OCI-LY3 (cell line): ENCODE data around the gene NDC1.

Source experiments
- H2AFZ ChIP-seq: fragments of 200-600, 300-600 bp; shearing (Covaris generic); 2 replicates; pipeline ENCODE4 v1.6.0; 2014; ENCODE audit warnings: antibody characterized with exemption, low read depth, low read length
- H3K27ac ChIP-seq: fragments of 200-600, 300-600 bp; sonication (generic); 2 replicates; pipeline ENCODE4 v1.5.1; 2014; ENCODE audit warnings: mild to moderate bottlenecking, low read length, moderate library complexity, mixed read lengths
- H3K27me3 ChIP-seq: fragments of 200-600, 300-600 bp; sonication (generic); 2 replicates; pipeline ENCODE4 v1.6.1; 2014; ENCODE audit warnings: low read depth, low read length, mixed read lengths
- H3K36me3 ChIP-seq: fragments of 200-600, 300-600 bp; sonication (generic); replicated peaks from 2 replicates; pipeline ENCODE3; 2014; ENCODE audit warnings: low read depth, low read length, mixed read lengths
- H3K4me1 ChIP-seq: fragments of 300-600, 200-600 bp; sonication (generic); 2 replicates; pipeline ENCODE4 v1.6.1; 2014; ENCODE audit warnings: low read length, mixed read lengths
- H3K4me2 ChIP-seq: fragments of 200-600, 300-600 bp; sonication (generic); 2 replicates; pipeline ENCODE4 v1.6.1; 2014; ENCODE audit warnings: low read length, mixed read lengths
- H3K4me3 ChIP-seq: fragments of 300-600, 200-600 bp; sonication (generic); 2 replicates; pipeline ENCODE4 v1.5.1; 2014; ENCODE audit warnings: antibody characterized with exemption, mild to moderate bottlenecking, low read length, moderate library complexity
- H3K79me2 ChIP-seq: fragments of 300-600, 200-600 bp; shearing (Covaris generic); 2 replicates; pipeline ENCODE4 v1.6.1; 2014; ENCODE audit warnings: mild to moderate bottlenecking, low read length, mixed read lengths
- H3K9ac ChIP-seq: fragments of 300-600, 200-600 bp; shearing (Covaris generic); 2 replicates; pipeline ENCODE4 v1.6.0; 2014; ENCODE audit warnings: mild to moderate bottlenecking, low read length, moderate library complexity
- H3K9me3 ChIP-seq: fragments of 200-600, 300-600 bp; shearing (Covaris generic); 2 replicates; pipeline ENCODE4 v1.6.1; 2014; ENCODE audit warnings: low read length, mixed read lengths; ENCODE audit not compliant: insufficient read depth
- H4K20me1 ChIP-seq: fragments of 200-600, 300-600 bp; sonication (generic); 2 replicates; pipeline ENCODE4 v1.6.1; 2016; ENCODE audit warnings: low read length, mixed read lengths; ENCODE audit not compliant: insufficient read depth
- EZH2phosphoT487 ChIP-seq: fragments of 200-600 bp; shearing (Covaris generic); IDR thresholded peaks from 2 replicates; pipeline ENCODE4 v1.6.1; 2018; ENCODE audit warnings: antibody characterized with exemption, mixed run types, low read depth
- TF ChIP-seq, protein P1 (sequence below): fragments of 200-600, 300-600 bp; sonication (generic); IDR thresholded peaks from 2 replicates; pipeline ENCODE4 v1.5.1; 2014; ENCODE audit warnings: antibody characterized with exemption, low read length, low read depth

NDC1 gene

GRCh38 chr1:53847980-53848379 is 9.9 kb upstream of the NDC1 start:
- no peak overlapping the region for H2AFZ ChIP-seq
- no peak overlapping the region for H3K9ac ChIP-seq
- no peaks in the 10 kb centered on the region for H3K36me3 ChIP-seq
- no peaks in the 10 kb centered on the region for H3K27me3 ChIP-seq
- H4K20me1 ChIP-seq: no peaks in the 10 kb centered on the region
- no peaks in the 10 kb centered on the region for H3K79me2 ChIP-seq
- no peak overlapping the region for H3K4me3 ChIP-seq
- H3K27ac ChIP-seq: no peak overlapping the region
- H3K4me1 ChIP-seq: no peaks in the 10 kb centered on the region
- TF ChIP-seq, protein P1, sequence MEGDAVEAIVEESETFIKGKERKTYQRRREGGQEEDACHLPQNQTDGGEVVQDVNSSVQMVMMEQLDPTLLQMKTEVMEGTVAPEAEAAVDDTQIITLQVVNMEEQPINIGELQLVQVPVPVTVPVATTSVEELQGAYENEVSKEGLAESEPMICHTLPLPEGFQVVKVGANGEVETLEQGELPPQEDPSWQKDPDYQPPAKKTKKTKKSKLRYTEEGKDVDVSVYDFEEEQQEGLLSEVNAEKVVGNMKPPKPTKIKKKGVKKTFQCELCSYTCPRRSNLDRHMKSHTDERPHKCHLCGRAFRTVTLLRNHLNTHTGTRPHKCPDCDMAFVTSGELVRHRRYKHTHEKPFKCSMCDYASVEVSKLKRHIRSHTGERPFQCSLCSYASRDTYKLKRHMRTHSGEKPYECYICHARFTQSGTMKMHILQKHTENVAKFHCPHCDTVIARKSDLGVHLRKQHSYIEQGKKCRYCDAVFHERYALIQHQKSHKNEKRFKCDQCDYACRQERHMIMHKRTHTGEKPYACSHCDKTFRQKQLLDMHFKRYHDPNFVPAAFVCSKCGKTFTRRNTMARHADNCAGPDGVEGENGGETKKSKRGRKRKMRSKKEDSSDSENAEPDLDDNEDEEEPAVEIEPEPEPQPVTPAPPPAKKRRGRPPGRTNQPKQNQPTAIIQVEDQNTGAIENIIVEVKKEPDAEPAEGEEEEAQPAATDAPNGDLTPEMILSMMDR: no peak
- TF ChIP-seq EZH2phosphoT487: no peak
- H3K4me2 ChIP-seq: no peak overlapping the region
- no peaks in the 10 kb centered on the region for H3K9me3 ChIP-seq

DNA sequence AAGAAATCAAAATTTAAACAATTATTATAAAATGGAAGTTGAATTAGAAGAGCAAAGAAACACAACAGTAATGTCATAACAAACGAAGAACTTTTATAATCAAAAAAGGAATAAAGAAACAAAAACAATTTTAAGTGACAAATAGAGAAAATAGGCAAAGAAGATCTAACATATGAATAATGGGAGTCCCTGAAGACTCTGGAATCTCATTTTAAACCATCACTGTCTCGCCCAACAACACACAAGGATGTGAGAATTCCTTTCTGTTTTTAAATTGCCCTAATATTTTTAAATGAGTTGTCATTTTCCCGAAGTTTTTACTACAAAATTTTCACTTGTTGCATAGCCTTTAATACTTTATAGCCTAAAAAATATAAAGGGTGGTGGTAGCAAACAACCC is 4.3 kb upstream of the NDC1 start:
- Histone ChIP-seq H3K79me2 (peaks cover 10% of the 10 kb centered on the region), H2AFZ (no peak overlapping the region), H3K4me1 (peaks cover 4% of the 10 kb centered on the region; the same call in 1 of the 2 replicates)

GRCh38 chr1:53838654-53838974 is 518 bp upstream of the NDC1 start:
- Histone ChIP-seq H4K20me1 (peaks cover 15% of the 10 kb centered on the region; the same call in 1 of the 2 replicates), H2AFZ (peak overlapping the region; percentile 98), H3K27ac (no peak overlapping the region), H3K9ac (peak overlapping the region; percentile 97; the same call in 1 of the 2 replicates), H3K4me3 (peak overlapping the region; percentile 98), H3K79me2 (peaks cover 47% of the 10 kb centered on the region), H3K9me3 (no peaks in the 10 kb centered on the region), H3K27me3 (no peaks in the 10 kb centered on the region), H3K4me1 (peaks cover 19% of the 10 kb centered on the region), H3K36me3 (peaks cover 12% of the 10 kb centered on the region), H3K4me2 (peak overlapping the region; percentile 78)
- TF ChIP-seq, protein P1: no peak
- no peak for TF ChIP-seq EZH2phosphoT487

More for the DNA sequence above, 4.3 kb upstream of the NDC1 start:
- no peak for TF ChIP-seq EZH2phosphoT487
- no peaks in the 10 kb centered on the region for H4K20me1 ChIP-seq
- H3K4me3 ChIP-seq: no peak overlapping the region
- no peak overlapping the region for H3K9ac ChIP-seq
- no peaks in the 10 kb centered on the region for H3K36me3 ChIP-seq
- no peaks in the 10 kb centered on the region for H3K27me3 ChIP-seq
- no peak overlapping the region for H3K4me2 ChIP-seq
- no peak overlapping the region for H3K27ac ChIP-seq
- no peaks in the 10 kb centered on the region for H3K9me3 ChIP-seq

DNA sequence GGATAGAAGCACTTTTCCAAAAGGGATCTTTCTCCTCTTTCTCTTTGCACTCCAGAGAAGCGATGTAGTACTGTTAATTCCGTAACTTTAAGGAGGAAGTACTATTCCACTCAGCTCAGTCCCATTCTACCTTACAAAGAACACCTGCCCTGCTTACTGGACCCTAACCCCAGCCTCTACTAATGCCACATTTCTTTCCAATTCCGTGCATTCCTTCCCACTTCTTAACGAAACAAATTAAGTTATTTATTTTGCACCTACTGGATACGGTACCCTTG is 511 bp downstream of the NDC1 start:
- peaks cover 20% of the 10 kb centered on the region; the same call in 1 of the 2 replicates for H4K20me1 ChIP-seq
- peak overlapping the region; percentile 98 for H3K4me3 ChIP-seq
- H3K4me2 ChIP-seq: peak overlapping the region; percentile 78
- peaks cover 14% of the 10 kb centered on the region for H3K36me3 ChIP-seq
- peaks cover 19% of the 10 kb centered on the region for H3K4me1 ChIP-seq
- H3K9ac ChIP-seq: peak overlapping the region; percentile 97
- TF ChIP-seq, protein P1: no peak
- TF ChIP-seq EZH2phosphoT487: no peak
- H3K27me3 ChIP-seq: no peaks in the 10 kb centered on the region
- H2AFZ ChIP-seq: peak overlapping the region; percentile 98; the same call in 1 of the 2 replicates
- peak overlapping the region; percentile 89 for H3K27ac ChIP-seq
- peaks cover 58% of the 10 kb centered on the region for H3K79me2 ChIP-seq
- H3K9me3 ChIP-seq: no peaks in the 10 kb centered on the region

GRCh38 chr1:53835491-53835890 is 2.6 kb downstream of the NDC1 start:
- Histone ChIP-seq H3K27ac (no peak overlapping the region), H3K4me3 (no peak overlapping the region), H2AFZ (no peak overlapping the region), H3K4me2 (peak overlapping the region; percentile 34; the same call in 1 of the 2 replicates), H3K36me3 (peaks cover 18% of the 10 kb centered on the region), H3K9ac (no peak overlapping the region), H3K9me3 (no peaks in the 10 kb centered on the region), H4K20me1 (peaks cover 21% of the 10 kb centered on the region; the same call in 1 of the 2 replicates), H3K27me3 (no peaks in the 10 kb centered on the region), H3K79me2 (peaks cover 68% of the 10 kb centered on the region), H3K4me1 (peaks cover 19% of the 10 kb centered on the region)
- no peak for TF ChIP-seq EZH2phosphoT487
- TF ChIP-seq, protein P1: no peak
